Left cardiac atrium (tissue), 4 donors: ENCODE measurements around the gene NOS3. TPM values are rescaled to one million over a fixed set of nuclear protein-coding genes. Genes with fewer than 3 reads are reported as not detected.

Experiments
- ATAC-seq, 2 donors: fragments of 200-7000 bp; cut with Tn5 transposase; one replicate each; pipeline ENCODE4 v1.9.1; 2020; ENCODE audit warnings: mild to moderate bottlenecking in 2 of 2, moderate library complexity in 2 of 2
- DNase-seq: peaks from one replicate; pipeline ENCODE4 v3.0.0-alpha.2; 2020
- intact Hi-C, 2 donors: fragments of 100-400 bp; cut with DNase I; formaldehyde crosslinking; loops; one replicate each; pipeline versions ENCODE4 v1.14.1 to v1.15.1; 2022 to 2023
- total RNA-seq, 2 donors: library from RNA; stranded (reverse); fragmentation: NEBNext Ultra II Directional; extraction: Animal tissue kit (Norgen Biotek cat#: 25700); gene quantifications; one replicate each; pipeline ENCODE4 v1.2.1, GENCODE V29; 2021
- donor health status: DM: no; HTN: yes; CAD: no.
- donor health status: DM: no; HTN: yes; CAD: no; lungs with severe emphysema.
- donor health status: DM: yes; HTN: yes; CAD: no.
- donor health status: Dilated cardiomyopathy.

Gene NOS3
- total RNA-seq, 2 donors from 2014 or later = 13.1 to 63.9 TPM

DNA sequence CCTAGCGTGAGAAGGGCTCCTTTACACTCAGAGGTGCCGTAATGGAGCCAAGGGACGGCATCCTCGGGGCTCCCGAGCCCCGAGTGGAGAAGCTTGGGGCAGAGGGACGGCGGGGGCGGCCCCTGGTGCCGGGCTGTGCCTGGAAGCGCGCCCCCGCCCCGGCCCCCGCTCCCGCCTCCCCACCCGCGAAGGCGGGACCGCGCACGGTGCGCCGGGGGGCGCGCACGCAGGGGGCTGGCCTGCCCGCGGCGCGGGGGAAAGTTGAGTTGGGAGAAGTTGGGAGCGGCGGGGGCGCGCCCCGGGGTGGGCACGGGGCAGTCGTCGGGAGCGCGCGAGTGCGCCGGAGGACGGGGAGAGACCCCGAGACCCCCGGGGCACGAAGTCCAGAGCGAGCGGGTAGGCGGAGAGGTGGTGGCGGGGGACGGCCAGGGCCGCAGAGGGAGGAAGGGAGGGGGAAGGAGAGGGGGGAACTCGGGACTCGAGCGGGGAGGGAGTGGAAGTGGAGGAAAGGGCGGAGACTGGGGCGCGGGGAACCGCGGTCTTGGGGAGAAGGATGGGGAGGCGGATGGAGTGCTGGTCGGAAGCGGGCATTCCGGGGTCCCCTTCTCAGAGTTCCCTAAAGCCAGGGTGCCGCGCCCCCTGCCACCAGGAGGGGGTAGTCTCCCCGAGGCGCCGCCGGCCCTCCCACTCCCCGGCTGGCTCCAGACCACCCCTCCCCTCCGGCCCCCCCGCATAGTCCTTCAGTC, 68.7 kb downstream of the NOS3 start, which contains the start of gene SLC4A2:
Gene SLC4A2 (plus strand): TSS at position 223 of the 746 bp plus-strand sequence. CDS start 2,399 bp downstream, outside the sequence.
- ATAC-seq (peak; percentile 65 to 74), DNase-seq (peak; percentile 84)
- intact Hi-C loops = loop anchor here in 1 of 2 donors (2.0 to 10.0 kb wide), 3 partner anchors 25 to 165 kb away; partner anchors contain the start of genes ABCB8 and ABCF2

- intact Hi-C loops = loop anchor here in 1 of 2 donors (2.0 kb wide), 1 partner anchor 25 kb away; no protein-coding TSS in a partner anchor
- DNase-seq (no peak), ATAC-seq (no peak)
Observed at GRCh38 chr7:151060113-151060415, 69.2 kb downstream of the NOS3 start.

DNA sequence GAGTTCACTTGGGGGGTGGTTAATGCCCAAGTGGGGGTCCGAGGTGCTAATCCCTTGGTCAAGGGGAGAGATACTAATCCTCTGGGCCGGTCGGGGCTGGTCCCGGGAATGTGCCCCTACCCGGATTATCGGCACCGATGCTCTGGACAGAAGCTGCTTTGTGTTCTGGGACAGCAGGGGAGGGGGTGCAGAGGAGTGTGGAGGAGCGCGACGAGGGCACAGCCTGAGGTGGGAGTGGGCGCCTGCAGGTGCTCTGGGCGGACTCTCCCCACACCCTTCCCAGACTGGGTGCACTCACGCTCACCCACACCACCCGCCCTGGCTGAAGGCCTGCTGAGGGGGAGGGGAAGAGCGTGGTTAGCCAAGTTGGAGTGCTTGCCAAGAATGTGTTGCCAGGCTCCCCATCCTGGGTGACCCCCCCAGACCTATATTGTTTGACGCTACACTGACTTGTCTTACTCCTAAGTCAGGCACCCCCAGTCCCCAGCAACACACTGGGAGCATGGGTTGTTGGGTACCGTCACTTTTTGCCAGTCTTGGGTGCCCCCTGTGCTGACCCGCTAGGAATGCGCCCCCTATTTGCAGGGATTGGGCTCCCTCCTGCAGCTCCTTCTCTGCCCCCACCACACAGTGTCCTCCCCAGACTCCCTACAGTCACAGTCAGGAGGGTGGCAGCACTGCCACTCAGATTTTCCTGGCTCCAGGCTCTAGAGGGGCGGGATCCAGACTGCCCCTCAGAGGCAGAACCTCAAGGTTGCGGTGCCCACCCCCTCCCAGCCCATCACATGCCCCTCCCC, 69.8 kb downstream of the NOS3 start:
- DNase-seq (no peak), ATAC-seq (no peak)
- intact Hi-C loops = loop anchor here in 1 of 2 donors (2.0 kb wide), 1 partner anchor 24 kb away; no protein-coding TSS in a partner anchor

DNA sequence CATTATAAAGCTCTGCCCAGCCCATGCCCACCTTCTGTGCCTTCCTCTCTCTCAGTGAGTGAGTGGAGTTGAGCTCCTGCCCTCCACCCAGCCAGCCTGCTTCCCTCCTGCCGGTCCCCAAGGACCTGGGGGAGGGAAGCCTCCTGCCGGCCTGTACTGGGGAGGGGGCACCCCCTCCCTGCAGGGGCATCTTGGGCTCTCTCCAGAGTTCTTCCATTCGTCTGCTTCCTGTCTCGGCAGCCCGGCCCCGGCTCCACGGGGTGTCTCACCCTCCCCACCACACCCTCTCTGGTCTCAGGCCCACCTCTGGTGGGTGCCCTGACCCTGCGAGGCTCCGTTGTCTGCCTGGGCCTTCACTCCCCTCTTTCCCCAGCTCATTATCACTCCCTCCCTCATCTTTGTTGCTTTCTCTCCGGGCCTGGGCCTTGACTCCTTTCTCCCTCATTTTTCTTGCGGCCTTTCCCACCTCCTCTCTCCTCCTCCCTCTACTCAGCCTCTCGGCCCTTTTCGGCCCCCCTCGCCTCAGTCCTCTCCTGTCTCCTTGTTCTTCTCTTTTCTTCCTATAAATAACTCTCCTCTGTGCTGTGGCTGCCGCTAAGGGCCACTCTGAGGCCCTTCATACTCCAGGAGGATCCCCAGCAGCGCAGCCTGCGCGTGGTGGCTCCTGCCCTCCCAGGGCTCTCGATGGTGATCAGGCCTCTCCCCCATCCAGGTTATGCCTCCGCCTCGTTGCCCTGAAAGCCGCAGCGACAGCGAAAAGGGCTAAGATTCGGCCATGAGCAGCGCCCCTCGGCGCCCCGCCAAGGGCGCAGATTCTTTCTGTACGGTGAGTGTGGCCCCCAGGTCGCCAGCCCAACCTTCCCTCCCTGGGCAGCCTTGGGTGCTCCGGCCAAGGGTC, 70.6 kb downstream of the NOS3 start:
- DNase-seq (no peak), ATAC-seq (no peak)
- intact Hi-C loops = loop anchor here in 1 of 2 donors (2.0 kb wide), 1 partner anchor 23 kb away; no protein-coding TSS in a partner anchor

DNA sequence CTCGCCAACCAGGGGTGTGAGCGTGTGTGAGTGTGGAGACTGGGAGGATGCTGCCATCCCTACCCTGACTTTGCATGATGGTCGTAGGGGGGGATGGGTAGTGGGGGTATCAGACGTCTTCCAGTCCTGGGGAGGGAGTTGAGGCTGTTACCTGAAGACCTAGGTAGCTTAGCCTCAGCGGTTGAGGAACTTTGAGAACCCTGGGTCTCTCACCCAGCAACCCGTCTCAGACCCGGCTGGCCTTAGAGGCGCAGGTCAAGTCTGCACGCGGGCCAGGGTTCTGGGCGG, 71.2 kb downstream of the NOS3 start:
- intact Hi-C loops = no loop called here
- DNase-seq (no peak), ATAC-seq (no peak)

- DNase-seq = peak; percentile 54
- intact Hi-C loops = no loop called here
- peak; percentile 6 to 44 for ATAC-seq
Observed at GRCh38 chr7:151062399-151063211, 71.8 kb downstream of the NOS3 start.

- intact Hi-C loops = no loop called here
- ATAC-seq (peak; percentile 2 to 6), DNase-seq (peak; percentile 60)
Observed at GRCh38 chr7:151063212-151063561, 72.4 kb downstream of the NOS3 start.

Other genes with a start within 250 kb of the NOS3 start
- 100 to 1,000 TPM; 125 to 241 TPM for gene TMEM176B, start 190.7 kb upstream of the NOS3 start, total RNA-seq
- 100 to 1,000 TPM in 1 of 2 donors, 10 to 100 TPM in 1; 92.1 to 110 TPM for gene TMEM176A, start 190.2 kb upstream of the NOS3 start, total RNA-seq
- gene AOC1, start 138.5 kb upstream of the NOS3 start, total RNA-seq = under 1 TPM; 0.21 to 0.37 TPM
- 10 to 100 TPM; 59.1 to 82.1 TPM for gene KCNH2, start 12.7 kb upstream of the NOS3 start, total RNA-seq
- under 1 TPM; 0.13 to 0.32 TPM for gene ATG9B, start 33.5 kb downstream of the NOS3 start, total RNA-seq
- gene ABCB8, start 37.4 kb downstream of the NOS3 start, total RNA-seq = 10 to 100 TPM; 20.1 to 21.6 TPM
- gene ASIC3, start 57.5 kb downstream of the NOS3 start, total RNA-seq = 1 to 10 TPM; 4.0 to 4.2 TPM
- 1 to 10 TPM; 5.1 to 7.8 TPM for gene CDK5, start 66.9 kb downstream of the NOS3 start, total RNA-seq
- 100 to 1,000 TPM in 1 of 2 donors, 10 to 100 TPM in 1; 71.6 to 107 TPM for gene SLC4A2, start 68.6 kb downstream of the NOS3 start, total RNA-seq
- gene FASTK, start 89.8 kb downstream of the NOS3 start, total RNA-seq = 10 to 100 TPM; 62.9 to 73.2 TPM
- gene TMUB1, start 92.5 kb downstream of the NOS3 start, total RNA-seq = 10 to 100 TPM; 36.3 to 37.9 TPM
- 10 to 100 TPM; 53.0 to 61.5 TPM for gene AGAP3, start 95.5 kb downstream of the NOS3 start, total RNA-seq
- gene GBX1, start 176.7 kb downstream of the NOS3 start, total RNA-seq = under 1 TPM in 1 of 2 donors, not detected in 1; 0.56 TPM
- 10 to 100 TPM in 1 of 2 donors, 1 to 10 TPM in 1; 8.2 to 12.8 TPM for gene ASB10, start 196.2 kb downstream of the NOS3 start, total RNA-seq
- not detected for gene H2BK1, start 219.5 kb downstream of the NOS3 start, total RNA-seq
- gene ABCF2, start 236.2 kb downstream of the NOS3 start, total RNA-seq = 10 to 100 TPM; 21.4 to 33.6 TPM
- gene CHPF2, start 241.5 kb downstream of the NOS3 start, total RNA-seq = 10 to 100 TPM; 15.0 to 34.5 TPM